Fibroblast of the aortic adventitia (primary cell): ENCODE data around the gene ESYT2. TPM values are rescaled to one million over a fixed set of nuclear protein-coding genes. Genes with fewer than 3 reads are reported as not detected.

Experiments
- DNase-seq: peaks from one replicate; pipeline ENCODE4 v3.0.0-alpha.2; 2010; ENCODE audit warnings: low read depth
- H3K4me3 ChIP-seq: 2 replicates; pipeline ENCODE4 v1.5.1; 2011; ENCODE audit warnings: low read depth, mild to moderate bottlenecking, control low read depth, low read length, moderate library complexity
- total RNA-seq: library from RNA; depleted of rRNA; stranded (reverse); fragments of >200 nt; gene quantifications from 2 replicates; pipeline ENCODE4 v1.2.3, GENCODE V29; 2012; ENCODE audit warnings: low replicate concordance
- TF ChIP-seq, protein P1 (sequence below): IDR thresholded peaks from 2 replicates; pipeline ENCODE4 v1.5.1; 2011; ENCODE audit warnings: mild to moderate bottlenecking, low read length, control low read depth, inconsistent platforms; ENCODE audit not compliant: insufficient read depth

The ESYT2 gene
- total RNA-seq, 1 donor: 105 TPM

- TF ChIP-seq, protein P1, sequence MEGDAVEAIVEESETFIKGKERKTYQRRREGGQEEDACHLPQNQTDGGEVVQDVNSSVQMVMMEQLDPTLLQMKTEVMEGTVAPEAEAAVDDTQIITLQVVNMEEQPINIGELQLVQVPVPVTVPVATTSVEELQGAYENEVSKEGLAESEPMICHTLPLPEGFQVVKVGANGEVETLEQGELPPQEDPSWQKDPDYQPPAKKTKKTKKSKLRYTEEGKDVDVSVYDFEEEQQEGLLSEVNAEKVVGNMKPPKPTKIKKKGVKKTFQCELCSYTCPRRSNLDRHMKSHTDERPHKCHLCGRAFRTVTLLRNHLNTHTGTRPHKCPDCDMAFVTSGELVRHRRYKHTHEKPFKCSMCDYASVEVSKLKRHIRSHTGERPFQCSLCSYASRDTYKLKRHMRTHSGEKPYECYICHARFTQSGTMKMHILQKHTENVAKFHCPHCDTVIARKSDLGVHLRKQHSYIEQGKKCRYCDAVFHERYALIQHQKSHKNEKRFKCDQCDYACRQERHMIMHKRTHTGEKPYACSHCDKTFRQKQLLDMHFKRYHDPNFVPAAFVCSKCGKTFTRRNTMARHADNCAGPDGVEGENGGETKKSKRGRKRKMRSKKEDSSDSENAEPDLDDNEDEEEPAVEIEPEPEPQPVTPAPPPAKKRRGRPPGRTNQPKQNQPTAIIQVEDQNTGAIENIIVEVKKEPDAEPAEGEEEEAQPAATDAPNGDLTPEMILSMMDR: no peak
- H3K4me3 ChIP-seq: no peak overlapping the region
- no peak for DNase-seq
Measured at GRCh38 chr7:158694650-158695049, 134.7 kb downstream of the ESYT2 start.

DNA sequence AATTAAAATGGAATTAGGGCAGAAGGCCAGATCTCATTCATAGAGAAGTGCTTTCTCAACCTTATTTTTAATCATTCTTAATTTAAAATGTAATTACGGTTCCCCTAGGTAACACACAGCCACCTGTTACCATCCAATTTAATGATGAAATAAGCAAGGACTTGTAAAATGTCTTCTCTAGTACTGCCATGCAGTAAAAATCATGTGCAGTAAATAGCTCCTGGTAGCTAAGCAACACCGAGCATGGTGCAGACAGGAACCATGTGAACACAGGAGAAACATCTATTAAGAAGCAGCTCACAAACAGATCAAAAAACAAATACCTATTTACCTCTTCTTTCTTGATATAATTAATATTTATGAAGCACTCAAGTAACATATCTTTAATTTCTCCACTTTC, 139.8 kb downstream of the ESYT2 start:
- no peak for DNase-seq
- no peak overlapping the region for H3K4me3 ChIP-seq
- TF ChIP-seq, protein P1: no peak

DNA sequence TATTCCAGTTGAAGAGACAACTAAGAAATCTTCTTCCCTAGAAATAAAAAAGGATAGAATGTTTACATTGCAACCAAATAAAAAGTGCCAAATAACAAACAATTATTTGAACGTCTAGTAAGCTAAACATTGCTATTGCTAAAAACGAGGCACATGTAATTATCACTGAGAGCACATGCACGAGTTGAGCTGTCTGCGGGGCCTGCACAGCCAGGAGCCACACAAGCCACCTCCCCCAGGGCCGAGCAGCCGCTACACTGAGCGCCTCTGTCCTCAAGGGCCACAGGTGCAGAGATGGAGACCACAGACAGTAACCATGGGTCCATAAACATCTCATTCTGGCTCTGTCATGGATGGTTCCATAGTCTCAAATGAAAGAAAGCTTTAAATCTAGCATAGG, 141.9 kb downstream of the ESYT2 start:
- H3K4me3 ChIP-seq: no peak overlapping the region
- DNase-seq: no peak
- TF ChIP-seq, protein P1: no peak

GRCh38 chr7:158685693-158686092, 143.6 kb downstream of the ESYT2 start:
- DNase-seq: peak; percentile 58
- no peak overlapping the region for H3K4me3 ChIP-seq
- TF ChIP-seq, protein P1: no peak

- H3K4me3 ChIP-seq: no peak overlapping the region
- peak; percentile 54 for DNase-seq
- TF ChIP-seq, protein P1: no peak
Measured at GRCh38 chr7:158684329-158684728, 145.0 kb downstream of the ESYT2 start.

- DNase-seq: no peak
- TF ChIP-seq, protein P1: no peak
- H3K4me3 ChIP-seq: no peak overlapping the region
Measured at GRCh38 chr7:158683541-158683940, 145.8 kb downstream of the ESYT2 start.

DNA sequence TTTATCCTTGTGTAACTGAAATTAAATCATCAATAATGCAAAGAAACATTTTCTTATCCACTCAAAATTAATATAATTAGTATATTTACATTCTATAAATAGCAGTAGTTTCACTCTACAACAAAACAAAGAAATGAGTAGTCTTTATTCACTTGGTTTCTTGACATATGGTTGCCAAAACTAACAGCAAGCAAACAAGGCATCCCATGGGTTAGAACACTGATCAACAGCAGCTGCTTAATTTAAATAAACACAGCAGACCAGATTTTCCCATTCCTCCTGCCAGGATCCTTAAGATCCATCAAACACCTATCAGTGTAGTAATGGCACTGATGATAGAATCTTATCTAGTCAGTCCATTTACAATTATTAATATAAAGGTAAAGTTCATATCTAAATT, 146.9 kb downstream of the ESYT2 start:
- no peak overlapping the region for H3K4me3 ChIP-seq
- no peak for DNase-seq
- TF ChIP-seq, protein P1: no peak
